Measurements from ENCODE around the gene MAP3K1. TPM values are rescaled to one million over a fixed set of nuclear protein-coding genes. Genes with fewer than 3 reads are reported as not detected.

Gene MAP3K1
- polyA plus RNA-seq, 1 experiment, result 7.7 TPM

- no peak for TF ChIP-seq CTCF (IDR thresholded peaks at IDR 0.05; ENCODE audit: low read depth, low read length)
- DNase-seq (ENCODE audit: low read depth, low spot score), result no peak
- H3K9me3 ChIP-seq (ENCODE audit: control insufficient read depth, insufficient read depth, low read length), result no peaks in the 10 kb centered on the region
- no peak overlapping the region for H3K27ac ChIP-seq (ENCODE audit: low read depth, low read length)
- H3K27me3 ChIP-seq (ENCODE audit: control insufficient read depth, insufficient read depth, low read length), result no peaks in the 10 kb centered on the region
- POLR2A ChIA-PET, result no interaction called here
- CTCF ChIA-PET, result interaction anchor here (1.0 to 7.4 kb wide), 2 partner anchors 428 to 571 kb away, joined by 3 to 175 read pairs; no protein-coding TSS in a partner anchor
- no peak overlapping the region for H3K4me3 ChIP-seq (ENCODE audit: low read depth, low read length)
Measured at GRCh38 chr5:56840597-56840996, 25.2 kb downstream of the MAP3K1 start.

GRCh38 chr5:56845277-56845676 lies 29.9 kb downstream of the MAP3K1 start:
- no peak for DNase-seq (ENCODE audit: low read depth, low spot score)
- no peaks in the 10 kb centered on the region for H3K27me3 ChIP-seq (ENCODE audit: control insufficient read depth, insufficient read depth, low read length)
- H3K4me3 ChIP-seq (ENCODE audit: low read depth, low read length), result no peak overlapping the region
- ChIA-PET POLR2A (no interaction called here), CTCF (no interaction called here)
- no peaks in the 10 kb centered on the region for H3K9me3 ChIP-seq (ENCODE audit: control insufficient read depth, insufficient read depth, low read length)
- TF ChIP-seq CTCF (IDR thresholded peaks at IDR 0.05; ENCODE audit: low read depth, low read length), result no peak
- H3K27ac ChIP-seq (ENCODE audit: low read depth, low read length), result no peak overlapping the region

GRCh38 chr5:56845904-56846480 lies 30.6 kb downstream of the MAP3K1 start:
- Histone ChIP-seq H3K4me3 (ENCODE audit: low read depth, low read length) (no peak overlapping the region), H3K27me3 (ENCODE audit: control insufficient read depth, insufficient read depth, low read length) (no peaks in the 10 kb centered on the region), H3K27ac (ENCODE audit: low read depth, low read length) (no peak overlapping the region), H3K9me3 (ENCODE audit: control insufficient read depth, insufficient read depth, low read length) (no peaks in the 10 kb centered on the region)
- ChIA-PET CTCF (interaction anchor here (3.8 kb wide), 1 partner anchor 8 kb away, joined by 15 read pairs; no protein-coding TSS in a partner anchor), POLR2A (no interaction called here)
- TF ChIP-seq CTCF (IDR thresholded peaks at IDR 0.05; ENCODE audit: low read depth, low read length), result no peak
- DNase-seq (ENCODE audit: low read depth, low spot score), result no peak

GRCh38 chr5:56848206-56848605 lies 32.9 kb downstream of the MAP3K1 start:
- CTCF ChIA-PET, result interaction anchor here (1.5 to 3.8 kb wide), 2 partner anchors 10 to 577 kb away, joined by 4 to 15 read pairs; no protein-coding TSS in a partner anchor
- TF ChIP-seq CTCF (IDR thresholded peaks at IDR 0.05; ENCODE audit: low read depth, low read length), result no peak
- Histone ChIP-seq H3K4me3 (ENCODE audit: low read depth, low read length) (no peak overlapping the region), H3K27me3 (ENCODE audit: control insufficient read depth, insufficient read depth, low read length) (no peaks in the 10 kb centered on the region), H3K27ac (ENCODE audit: low read depth, low read length) (no peak overlapping the region), H3K9me3 (ENCODE audit: control insufficient read depth, insufficient read depth, low read length) (no peaks in the 10 kb centered on the region)
- DNase-seq (ENCODE audit: low read depth, low spot score), result no peak
- POLR2A ChIA-PET, result interaction anchor here (0.5 kb wide), 1 partner anchor 1032 kb away, joined by 3 read pairs; no protein-coding TSS in a partner anchor

- no peak overlapping the region for H3K27ac ChIP-seq (ENCODE audit: low read depth, low read length)
- CTCF ChIA-PET, result interaction anchor here (3.8 kb wide), 1 partner anchor 11 kb away, joined by 15 read pairs; no protein-coding TSS in a partner anchor
- no peaks in the 10 kb centered on the region for H3K27me3 ChIP-seq (ENCODE audit: control insufficient read depth, insufficient read depth, low read length)
- POLR2A ChIA-PET, result no interaction called here
- no peak for TF ChIP-seq CTCF (IDR thresholded peaks at IDR 0.05; ENCODE audit: low read depth, low read length)
- H3K4me3 ChIP-seq (ENCODE audit: low read depth, low read length), result no peak overlapping the region
- no peak for DNase-seq (ENCODE audit: low read depth, low spot score)
- H3K9me3 ChIP-seq (ENCODE audit: control insufficient read depth, insufficient read depth, low read length), result no peaks in the 10 kb centered on the region
Measured at GRCh38 chr5:56849671-56850070, 34.3 kb downstream of the MAP3K1 start.
